Fibroblast of lung (primary cell): Measurements from ENCODE around the gene DCUN1D1. TPM values are rescaled to one million over a fixed set of nuclear protein-coding genes. Genes with fewer than 3 reads are reported as not detected.

Experiments used
- DNase-seq, 2 donors: peaks; one replicate each; pipeline versions ENCODE4 v3.0.0 to v3.0.0-alpha.2; 2010; ENCODE audit warnings: low read depth in 2 of 2
- H2AFZ ChIP-seq: 2 replicates; pipeline ENCODE4 v1.5.1; 2012; ENCODE audit warnings: low read length, control low read depth, inconsistent platforms
- H3K27ac ChIP-seq: 2 replicates; pipeline ENCODE4 v1.5.1; 2011; ENCODE audit warnings: low read length, control low read depth; ENCODE audit not compliant: insufficient read depth
- H3K27me3 ChIP-seq: 2 replicates; pipeline ENCODE4 v1.5.1; 2011; ENCODE audit warnings: mild to moderate bottlenecking, low read length; ENCODE audit not compliant: control insufficient read depth, insufficient read depth
- H3K36me3 ChIP-seq: 2 replicates; pipeline ENCODE4 v1.5.1; 2011; ENCODE audit warnings: low read length; ENCODE audit not compliant: control insufficient read depth, insufficient read depth
- H3K4me1 ChIP-seq: 2 replicates; pipeline ENCODE4 v1.5.1; 2011; ENCODE audit warnings: low read length; ENCODE audit not compliant: control insufficient read depth, insufficient read depth; ENCODE audit errors: extremely low read depth
- H3K4me2 ChIP-seq: 2 replicates; pipeline ENCODE4 v1.5.1; 2011; ENCODE audit warnings: low read length, control low read depth; ENCODE audit not compliant: insufficient read depth; ENCODE audit errors: extremely low read depth
- H3K4me3 ChIP-seq, 4 experiments: fragments of 200-600 bp in 1 of 4; sonication (generic) in 1 of 4; replicated peaks in 1 of 4; 2 replicates each; pipeline ENCODE4 v1.5.1; 2011 to 2016; ENCODE audit warnings: low read length in 4 of 4, low read depth in 3 of 4, mild to moderate bottlenecking in 3 of 4, control low read depth in 2 of 4, inconsistent platforms in 1 of 4, mixed read lengths in 1 of 4; ENCODE audit not compliant: insufficient read depth in 1 of 4; ENCODE audit errors: control extremely low read depth in 1 of 4
- H3K79me2 ChIP-seq: 2 replicates; pipeline ENCODE4 v1.5.1; 2012; ENCODE audit warnings: mild to moderate bottlenecking, low read length, inconsistent platforms; ENCODE audit not compliant: control insufficient read depth, insufficient read depth
- H3K9ac ChIP-seq: 2 replicates; pipeline ENCODE4 v1.5.1; 2011; ENCODE audit warnings: mild to moderate bottlenecking, low read length, control low read depth; ENCODE audit not compliant: insufficient read depth
- H3K9me3 ChIP-seq: 2 replicates; pipeline ENCODE4 v1.5.1; 2012; ENCODE audit warnings: low read depth, low read length; ENCODE audit not compliant: control insufficient read depth, insufficient read depth
- H4K20me1 ChIP-seq: 2 replicates; pipeline ENCODE4 v1.5.1; 2011; ENCODE audit warnings: low read length; ENCODE audit not compliant: control insufficient read depth, insufficient read depth; ENCODE audit errors: extremely low read depth
- CTCF ChIP-seq, 2 donors: IDR thresholded peaks in 1 of 2; conservative IDR thresholded peaks in 1 of 2; 1 replicate in 1 of 2; 2 replicates in 1 of 2; pipeline ENCODE4 v1.5.1; 2011 to 2012; ENCODE audit warnings: low read length in 2 of 2, control low read depth in 1 of 2, inconsistent platforms in 1 of 2, low read depth in 1 of 2, mild to moderate bottlenecking in 1 of 2
- EZH2 ChIP-seq: IDR thresholded peaks from 2 replicates; pipeline ENCODE4 v1.5.1; 2012; ENCODE audit warnings: low read length, control low read depth, mild to moderate bottlenecking; ENCODE audit errors: missing control alignments
- polyA plus RNA-seq, 2 donors: library from polyadenylated mRNA; depleted of rRNA in 1 of 2; stranded (reverse) in 1 of 2; unstranded in 1 of 2; fragments of >200 nt; gene quantifications; 2 replicates each; pipeline ENCODE4 v1.2.1, GENCODE V29; 2011 to 2012; ENCODE audit warnings: missing spikeins in 1 of 2
- total RNA-seq: library from RNA; depleted of rRNA; stranded (reverse); fragments of >200 nt; gene quantifications from 2 replicates; pipeline ENCODE4 v1.2.1, GENCODE V29; 2014

Gene DCUN1D1
- total and polyA plus RNA-seq, 2 donors (not counting 1 experiment from before 2014, with no cell fraction given), result 26.6 to 31.0 TPM

GRCh38 chr3:182978387-182978786, 2.0 kb downstream of the DCUN1D1 start:
- DNase-seq, result no peak
- Histone ChIP-seq H3K4me3 (peak overlapping the region in 2 of 4 experiments; percentile 68 to 92), H3K9ac (no peak overlapping the region), H3K36me3 (no peaks in the 10 kb centered on the region), H4K20me1 (no peaks in the 10 kb centered on the region), H3K4me1 (no peaks in the 10 kb centered on the region), H3K27me3 (no peaks in the 10 kb centered on the region), H3K9me3 (no peaks in the 10 kb centered on the region), H3K27ac (no peak overlapping the region), H3K79me2 (peaks cover 46% of the 10 kb centered on the region), H3K4me2 (peak overlapping the region; percentile 26), H2AFZ (no peak overlapping the region)
- TF ChIP-seq EZH2 (no peak), CTCF (conservative IDR thresholded peaks at IDR 0.05 in 1 of 2, IDR thresholded peaks at IDR 0.05 in 1 of 2; ENCODE audit: low read depth in 1 of 2, low read length in 2 of 2) (no peak)

GRCh38 chr3:182973047-182973446, 7.3 kb downstream of the DCUN1D1 start:
- TF ChIP-seq EZH2 (no peak), CTCF (conservative IDR thresholded peaks at IDR 0.05 in 1 of 2, IDR thresholded peaks at IDR 0.05 in 1 of 2; ENCODE audit: low read depth in 1 of 2, low read length in 2 of 2) (no peak)
- Histone ChIP-seq H3K27ac (no peak overlapping the region), H3K4me3 (no peak overlapping the region), H4K20me1 (no peaks in the 10 kb centered on the region), H2AFZ (no peak overlapping the region), H3K36me3 (no peaks in the 10 kb centered on the region), H3K9ac (no peak overlapping the region), H3K27me3 (no peaks in the 10 kb centered on the region), H3K4me2 (no peak overlapping the region), H3K9me3 (no peaks in the 10 kb centered on the region), H3K4me1 (no peaks in the 10 kb centered on the region), H3K79me2 (peaks cover 56% of the 10 kb centered on the region)
- DNase-seq, result no peak

- DNase-seq, result no peak
- H3K4me3 ChIP-seq, result no peak overlapping the region
- H3K27me3 ChIP-seq, result no peaks in the 10 kb centered on the region
Measured at GRCh38 chr3:182972387-182972786, 8.0 kb downstream of the DCUN1D1 start.

More at GRCh38 chr3:182972387-182972786, 8.0 kb downstream of the DCUN1D1 start:
- no peak overlapping the region for H3K4me2 ChIP-seq
- no peaks in the 10 kb centered on the region for H3K4me1 ChIP-seq
- TF ChIP-seq CTCF (conservative IDR thresholded peaks at IDR 0.05 in 1 of 2, IDR thresholded peaks at IDR 0.05 in 1 of 2; ENCODE audit: low read depth in 1 of 2, low read length in 2 of 2) (no peak), EZH2 (no peak)
- no peak overlapping the region for H3K9ac ChIP-seq
- no peaks in the 10 kb centered on the region for H3K9me3 ChIP-seq
- H3K79me2 ChIP-seq, result peaks cover 53% of the 10 kb centered on the region
- no peaks in the 10 kb centered on the region for H3K36me3 ChIP-seq
- H2AFZ ChIP-seq, result no peak overlapping the region
- no peaks in the 10 kb centered on the region for H4K20me1 ChIP-seq
- H3K27ac ChIP-seq, result no peak overlapping the region
